DND-41 (cell line): ENCODE measurements around the gene SAMD4A.

Experiments used
- ATAC-seq: fragments of 200-7000 bp; cut with Tn5 transposase; 3 replicates; pipeline ENCODE4 v1.9.1; 2021; ENCODE audit warnings: low read depth; ENCODE audit not compliant: insufficient read depth
- DNase-seq: peaks from one replicate; pipeline ENCODE4 v3.0.0-alpha.2; 2020
- H2AFZ ChIP-seq: 2 replicates; pipeline ENCODE4 v1.6.0; 2012; ENCODE audit warnings: low read depth, low read length
- H3K27ac ChIP-seq: 2 replicates; pipeline ENCODE4 v1.5.1; 2012; ENCODE audit warnings: low read length, inconsistent platforms
- H3K27me3 ChIP-seq: fragments of 200-600 bp; sonication (generic); 2 replicates; pipeline ENCODE4 v1.6.0; 2012; ENCODE audit warnings: low read length, mild to moderate bottlenecking, inconsistent platforms; ENCODE audit not compliant: insufficient read depth, poor library complexity
- H3K36me3 ChIP-seq: 2 replicates; pipeline ENCODE4 v1.5.1; 2012; ENCODE audit warnings: low read length, inconsistent platforms; ENCODE audit not compliant: insufficient read depth
- H3K4me1 ChIP-seq: 2 replicates; pipeline ENCODE4 v1.5.1; 2012; ENCODE audit warnings: mild to moderate bottlenecking, low read length; ENCODE audit not compliant: insufficient read depth
- H3K4me2 ChIP-seq: 2 replicates; pipeline ENCODE4 v1.6.0; 2012; ENCODE audit warnings: mild to moderate bottlenecking, moderate library complexity, low read length, inconsistent platforms; ENCODE audit not compliant: insufficient read depth
- H3K4me3 ChIP-seq, 2 experiments: fragments of 200-600 bp in 1 of 2; shearing (Covaris generic) in 1 of 2; 2 replicates each; pipeline ENCODE4 v1.5.1; 2012 to 2016; ENCODE audit warnings: inconsistent platforms in 2 of 2, low read length in 2 of 2, mild to moderate bottlenecking in 2 of 2, low read depth in 1 of 2, moderate library complexity in 1 of 2
- H3K79me2 ChIP-seq: 2 replicates; pipeline ENCODE4 v1.6.0; 2012; ENCODE audit warnings: low read length, inconsistent platforms; ENCODE audit not compliant: insufficient read depth
- H3K9ac ChIP-seq: 2 replicates; pipeline ENCODE4 v1.6.0; 2012; ENCODE audit warnings: low read depth, mild to moderate bottlenecking, inconsistent platforms, low read length, moderate library complexity
- H3K9me3 ChIP-seq: 2 replicates; pipeline ENCODE4 v1.5.1; 2012; ENCODE audit warnings: low read length, moderate library complexity, mild to moderate bottlenecking, inconsistent platforms; ENCODE audit not compliant: insufficient read depth, severe bottlenecking
- H4K20me1 ChIP-seq: 2 replicates; pipeline ENCODE4 v1.6.0; 2012; ENCODE audit warnings: low read length; ENCODE audit not compliant: insufficient read depth
- CTCF ChIP-seq: IDR thresholded peaks from 2 replicates; pipeline ENCODE4 v1.5.1; 2012; ENCODE audit warnings: borderline replicate concordance, low read length, moderate library complexity, mild to moderate bottlenecking; ENCODE audit not compliant: poor library complexity, severe bottlenecking; ENCODE audit errors: extremely low read depth
- EZH2 ChIP-seq: IDR thresholded peaks from 3 replicates; pipeline ENCODE4 v1.6.1; 2012; ENCODE audit warnings: borderline replicate concordance, low read depth, mild to moderate bottlenecking, moderate library complexity, low read length, inconsistent platforms; ENCODE audit not compliant: severe bottlenecking

Gene SAMD4A

GRCh38 chr14:54650331-54650958 is 83.5 kb downstream of the SAMD4A start:
- H3K9me3 ChIP-seq: no peaks in the 10 kb centered on the region
- no peaks in the 10 kb centered on the region for H3K36me3 ChIP-seq
- H3K4me3 ChIP-seq: no peak overlapping the region
- no peak overlapping the region for H3K27ac ChIP-seq
- H4K20me1 ChIP-seq: no peaks in the 10 kb centered on the region
- no peak overlapping the region for H2AFZ ChIP-seq
- ATAC-seq (no peak), DNase-seq (no peak)
- TF ChIP-seq EZH2 (no peak), CTCF (no peak)
- H3K27me3 ChIP-seq: peaks cover 46% of the 10 kb centered on the region
- no peaks in the 10 kb centered on the region for H3K79me2 ChIP-seq
- H3K4me1 ChIP-seq: no peaks in the 10 kb centered on the region
- H3K4me2 ChIP-seq: no peak overlapping the region
- no peak overlapping the region for H3K9ac ChIP-seq

DNA sequence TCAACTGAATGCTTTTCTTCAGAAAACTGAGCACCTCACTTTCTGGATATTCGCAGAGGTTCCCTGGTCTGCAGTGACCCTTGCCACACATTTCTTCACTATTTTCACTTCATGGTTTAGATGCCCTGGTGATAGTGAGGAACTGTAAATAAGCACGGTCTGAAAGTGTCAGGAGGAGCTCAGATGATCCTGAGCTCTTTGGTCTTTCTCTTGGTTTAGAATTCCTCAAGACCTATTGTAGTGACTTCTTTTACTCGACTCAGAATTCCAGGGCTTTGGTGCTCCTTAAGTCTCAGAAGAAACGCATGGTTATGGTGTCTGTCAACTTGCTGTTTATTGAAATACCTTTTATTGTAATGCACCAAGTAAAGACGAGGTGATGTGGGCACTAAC is 84.0 kb downstream of the SAMD4A start:
- Histone ChIP-seq H3K27ac (no peak overlapping the region), H3K9ac (no peak overlapping the region), H3K4me2 (no peak overlapping the region), H2AFZ (no peak overlapping the region), H3K4me1 (no peaks in the 10 kb centered on the region), H3K27me3 (peaks cover 46% of the 10 kb centered on the region), H3K79me2 (no peaks in the 10 kb centered on the region), H3K9me3 (no peaks in the 10 kb centered on the region), H3K36me3 (no peaks in the 10 kb centered on the region), H4K20me1 (no peaks in the 10 kb centered on the region), H3K4me3 (no peak overlapping the region)
- no peak for ATAC-seq
- DNase-seq: no peak
- no peak for TF ChIP-seq CTCF
- TF ChIP-seq EZH2: no peak

GRCh38 chr14:54651649-54652048 is 84.7 kb downstream of the SAMD4A start:
- Histone ChIP-seq H3K27ac (no peak overlapping the region), H3K4me2 (no peak overlapping the region)
- ATAC-seq: no peak

More at GRCh38 chr14:54651649-54652048, 84.7 kb downstream of the SAMD4A start:
- no peak for TF ChIP-seq CTCF
- no peak for TF ChIP-seq EZH2
- H3K4me1 ChIP-seq: no peaks in the 10 kb centered on the region
- H3K27me3 ChIP-seq: peaks cover 41% of the 10 kb centered on the region
- no peaks in the 10 kb centered on the region for H3K79me2 ChIP-seq
- no peaks in the 10 kb centered on the region for H4K20me1 ChIP-seq
- no peak overlapping the region for H2AFZ ChIP-seq
- H3K36me3 ChIP-seq: no peaks in the 10 kb centered on the region
- no peak overlapping the region for H3K4me3 ChIP-seq
- H3K9ac ChIP-seq: no peak overlapping the region
- H3K9me3 ChIP-seq: no peaks in the 10 kb centered on the region
- no peak for DNase-seq
